ENCODE data around the gene C1orf122. TPM values are rescaled to one million over a fixed set of nuclear protein-coding genes. Genes with fewer than 3 reads are reported as not detected.

The C1orf122 gene
- total and polyA plus RNA-seq, 2 of the 4 experiments (the other 2 are of a cell fraction) = 2.0 to 13.6 TPM

DNA sequence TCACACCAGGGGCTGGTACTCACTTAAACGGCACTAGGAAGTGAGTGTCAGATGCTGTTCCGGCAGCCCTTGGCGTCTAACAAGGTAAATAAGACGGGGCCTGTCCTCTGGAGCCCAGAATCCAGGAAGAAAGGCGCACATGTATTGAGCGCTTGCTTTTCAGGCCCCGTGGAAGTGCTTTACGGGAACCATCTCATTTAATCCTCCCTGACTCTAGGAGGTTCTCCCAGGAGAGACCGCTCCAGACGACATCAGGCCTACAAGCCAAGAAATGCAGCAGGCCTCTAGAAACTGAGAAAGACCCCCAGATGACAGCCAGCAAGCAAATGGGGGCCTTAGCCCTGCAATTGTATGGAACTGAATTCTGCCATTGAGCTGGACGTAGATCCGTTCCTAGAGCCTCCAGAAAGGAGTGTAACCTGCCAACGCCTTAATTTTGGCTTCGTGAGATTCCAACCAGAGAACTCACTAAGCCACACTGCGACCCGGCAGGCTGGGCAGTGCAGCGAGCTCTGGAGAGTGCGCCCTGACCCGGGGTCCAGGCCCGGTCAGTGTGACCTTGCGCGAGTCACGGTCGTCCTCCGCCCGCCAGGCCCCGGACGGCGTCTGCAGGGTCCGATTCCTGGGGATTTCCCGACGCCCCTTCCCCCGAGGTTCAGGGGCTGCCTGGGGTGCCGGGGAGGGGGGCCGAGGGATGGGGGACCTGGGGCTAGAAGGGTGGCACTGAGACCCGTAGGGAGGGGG, 14.5 kb upstream of the C1orf122 start:
- Histone ChIP-seq H2BK5ac (ENCODE audit: low read depth, low read length, poor library complexity, severe bottlenecking) (no peak overlapping the region), H2AK5ac (ENCODE audit: low read depth, low read length) (no peak overlapping the region), H3K9ac (ENCODE audit: low read depth, low read length) (no peak overlapping the region), H3K9me1 (ENCODE audit: insufficient read depth, low read length) (no peaks in the 10 kb centered on the region), H3K79me1 (ENCODE audit: low read depth in 1 of 2, low read length in 2 of 2) (no peaks in the 10 kb centered on the region), H3K56ac (ENCODE audit: extremely low read depth, insufficient read depth, low read length) (no peak overlapping the region), H3K36me3 (ENCODE audit: control insufficient read depth, insufficient read depth, low read length) (no peaks in the 10 kb centered on the region), H3K23ac (ENCODE audit: low read depth, low read length) (no peak overlapping the region), H3K27ac (ENCODE audit: insufficient read depth, low read length) (no peak overlapping the region), H2BK20ac (ENCODE audit: low read depth, low read length) (no peak overlapping the region), H4K8ac (ENCODE audit: low read depth in 2 of 2, low read length in 2 of 2) (no peak overlapping the region), H2BK120ac (ENCODE audit: low read depth, low read length) (no peak overlapping the region), H3K4ac (ENCODE audit: low read depth, low read length) (no peak overlapping the region), H3K9me3 (ENCODE audit: control insufficient read depth, insufficient read depth, low read length) (no peaks in the 10 kb centered on the region), H4K5ac (ENCODE audit: low read depth, low read length) (no peak overlapping the region), H3K27me3 (ENCODE audit: control insufficient read depth, insufficient read depth, low read length) (peaks cover 19% of the 10 kb centered on the region), H3K4me3 (ENCODE audit: insufficient read depth, low read depth, low read length) (no peak overlapping the region), H3K18ac (ENCODE audit: low read depth, low read length) (no peak overlapping the region), H2BK15ac (ENCODE audit: low read depth, low read length) (no peak overlapping the region), H3K14ac (replicated peaks; ENCODE audit: low read depth, low read length) (no peak overlapping the region), H3K4me1 (ENCODE audit: control insufficient read depth, insufficient read depth, low read length) (peaks cover 2% of the 10 kb centered on the region), H4K91ac (ENCODE audit: insufficient read depth, low read depth, low read length) (no peak overlapping the region), H4K20me1 (ENCODE audit: insufficient read depth, low read length) (peaks cover 3% of the 10 kb centered on the region; the same call in 1 of the 2 replicates), H2AFZ (replicated peaks; ENCODE audit: low read length, poor library complexity) (no peak overlapping the region), H3K4me2 (ENCODE audit: low read depth, low read length) (no peak overlapping the region), H2AK9ac (replicated peaks; ENCODE audit: low read depth, low read length, poor library complexity) (no peak overlapping the region)
- BruUV-seq (replicated peaks) = no TSS peak
- intact Hi-C loops (cut with micrococcal nuclease) = no loop called here
- CTCF ChIA-PET = no interaction called here
- in situ Hi-C loops (cut with MboI; ENCODE audit: low sequenced_read_pairs) = no loop called here
- ATAC-seq (ENCODE audit: low read depth) (no peak), DNase-seq (no peak)
- 30% methylated on average over 18 of the region's 36 CpGs; no CpG with 5 or more reads in 1 of the 2 experiments for WGBS, 2 experiments (ENCODE audit: extremely low coverage in 2 of 2, insufficient read length in 1 of 2)
- dilution Hi-C loops (cut with HindIII; ENCODE audit: low sequenced_read_pairs, unreplicated experiment) = no loop called here
- POLR2A ChIA-PET (ENCODE audit: unreplicated experiment) = no interaction called here
- TF ChIP-seq RCOR1 (IDR thresholded peaks at IDR 0.05; ENCODE audit: insufficient replicate concordance, low read length) (no peak), CHD1 (IDR thresholded peaks at IDR 0.05; ENCODE audit: low read depth, low read length) (no peak), MAZ (IDR thresholded peaks at IDR 0.05; ENCODE audit: borderline replicate concordance, low read depth, low read length) (no peak), POLR2A (IDR thresholded peaks at IDR 0.05; ENCODE audit: low read depth, low read length) (no peak), MAFK (IDR thresholded peaks at IDR 0.05; ENCODE audit: low read depth, low read length) (no peak), NFE2L2 (IDR thresholded peaks at IDR 0.05; ENCODE audit: low read depth, low read length) (no peak), RFX5 (IDR thresholded peaks at IDR 0.05; ENCODE audit: low read depth, low read length) (no peak), SMC3 (IDR thresholded peaks at IDR 0.05; ENCODE audit: low read depth, low read length) (no peak), MXI1 (IDR thresholded peaks at IDR 0.05; ENCODE audit: borderline replicate concordance, low read depth, low read length) (no peak), FOS (IDR thresholded peaks at IDR 0.05; ENCODE audit: low read depth, low read length) (no peak)
- TF ChIP-seq, protein P1, sequence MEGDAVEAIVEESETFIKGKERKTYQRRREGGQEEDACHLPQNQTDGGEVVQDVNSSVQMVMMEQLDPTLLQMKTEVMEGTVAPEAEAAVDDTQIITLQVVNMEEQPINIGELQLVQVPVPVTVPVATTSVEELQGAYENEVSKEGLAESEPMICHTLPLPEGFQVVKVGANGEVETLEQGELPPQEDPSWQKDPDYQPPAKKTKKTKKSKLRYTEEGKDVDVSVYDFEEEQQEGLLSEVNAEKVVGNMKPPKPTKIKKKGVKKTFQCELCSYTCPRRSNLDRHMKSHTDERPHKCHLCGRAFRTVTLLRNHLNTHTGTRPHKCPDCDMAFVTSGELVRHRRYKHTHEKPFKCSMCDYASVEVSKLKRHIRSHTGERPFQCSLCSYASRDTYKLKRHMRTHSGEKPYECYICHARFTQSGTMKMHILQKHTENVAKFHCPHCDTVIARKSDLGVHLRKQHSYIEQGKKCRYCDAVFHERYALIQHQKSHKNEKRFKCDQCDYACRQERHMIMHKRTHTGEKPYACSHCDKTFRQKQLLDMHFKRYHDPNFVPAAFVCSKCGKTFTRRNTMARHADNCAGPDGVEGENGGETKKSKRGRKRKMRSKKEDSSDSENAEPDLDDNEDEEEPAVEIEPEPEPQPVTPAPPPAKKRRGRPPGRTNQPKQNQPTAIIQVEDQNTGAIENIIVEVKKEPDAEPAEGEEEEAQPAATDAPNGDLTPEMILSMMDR (conservative IDR thresholded peaks at IDR 0.05; ENCODE audit: low read depth, low read length) = no peak
- TF ChIP-seq, protein P2, sequence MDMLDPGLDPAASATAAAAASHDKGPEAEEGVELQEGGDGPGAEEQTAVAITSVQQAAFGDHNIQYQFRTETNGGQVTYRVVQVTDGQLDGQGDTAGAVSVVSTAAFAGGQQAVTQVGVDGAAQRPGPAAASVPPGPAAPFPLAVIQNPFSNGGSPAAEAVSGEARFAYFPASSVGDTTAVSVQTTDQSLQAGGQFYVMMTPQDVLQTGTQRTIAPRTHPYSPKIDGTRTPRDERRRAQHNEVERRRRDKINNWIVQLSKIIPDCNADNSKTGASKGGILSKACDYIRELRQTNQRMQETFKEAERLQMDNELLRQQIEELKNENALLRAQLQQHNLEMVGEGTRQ (IDR thresholded peaks at IDR 0.05; ENCODE audit: low read depth, low read length) = no peak
